Measurements from ENCODE around the gene RIBC2. TPM values are rescaled to one million over a fixed set of nuclear protein-coding genes. Genes with fewer than 3 reads are reported as not detected.

The RIBC2 gene
- total and polyA plus RNA-seq, 9 of the 15 experiments (the other 6 are each of a cell fraction or from before 2014, with no cell fraction given): not detected

DNA sequence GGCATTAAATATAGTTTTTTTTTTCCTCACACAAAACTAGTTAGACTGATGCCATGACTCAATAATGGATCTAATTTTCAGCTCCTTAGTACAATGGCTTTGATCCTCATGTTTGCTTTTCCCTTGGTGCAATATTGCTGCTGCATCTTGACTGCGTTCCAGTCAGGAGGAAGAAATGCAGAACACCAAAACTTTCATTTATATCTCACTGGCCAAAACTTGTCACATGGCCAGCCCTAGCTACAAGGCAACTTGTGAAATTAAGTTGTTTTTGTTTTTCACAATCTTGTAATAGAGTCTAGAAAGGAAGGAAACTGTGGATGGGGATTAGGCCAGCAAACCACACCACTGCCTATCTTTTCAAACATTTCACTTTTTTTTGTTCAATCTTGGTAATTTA is 36.8 kb upstream of the RIBC2 start (continued):
- no peak for TF ChIP-seq GATAD2B (IDR thresholded peaks at IDR 0.05; ENCODE audit: borderline replicate concordance)
- TF ChIP-seq, protein P1, sequence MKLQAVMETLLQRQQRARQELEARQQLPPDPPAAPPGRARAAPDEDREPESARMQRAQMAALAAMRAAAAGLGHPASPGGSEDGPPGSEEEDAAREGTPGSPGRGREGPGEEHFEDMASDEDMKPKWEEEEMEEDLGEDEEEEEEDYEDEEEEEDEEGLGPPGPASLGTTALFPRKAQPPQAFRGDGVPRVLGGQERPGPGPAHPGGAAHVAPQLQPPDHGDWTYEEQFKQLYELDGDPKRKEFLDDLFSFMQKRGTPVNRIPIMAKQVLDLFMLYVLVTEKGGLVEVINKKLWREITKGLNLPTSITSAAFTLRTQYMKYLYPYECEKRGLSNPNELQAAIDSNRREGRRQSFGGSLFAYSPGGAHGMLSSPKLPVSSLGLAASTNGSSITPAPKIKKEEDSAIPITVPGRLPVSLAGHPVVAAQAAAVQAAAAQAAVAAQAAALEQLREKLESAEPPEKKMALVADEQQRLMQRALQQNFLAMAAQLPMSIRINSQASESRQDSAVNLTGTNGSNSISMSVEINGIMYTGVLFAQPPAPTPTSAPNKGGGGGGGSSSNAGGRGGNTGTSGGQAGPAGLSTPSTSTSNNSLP (IDR thresholded peaks at IDR 0.05; ENCODE audit: borderline replicate concordance, low read depth, low read length): no peak
- TF ChIP-seq, protein P2, sequence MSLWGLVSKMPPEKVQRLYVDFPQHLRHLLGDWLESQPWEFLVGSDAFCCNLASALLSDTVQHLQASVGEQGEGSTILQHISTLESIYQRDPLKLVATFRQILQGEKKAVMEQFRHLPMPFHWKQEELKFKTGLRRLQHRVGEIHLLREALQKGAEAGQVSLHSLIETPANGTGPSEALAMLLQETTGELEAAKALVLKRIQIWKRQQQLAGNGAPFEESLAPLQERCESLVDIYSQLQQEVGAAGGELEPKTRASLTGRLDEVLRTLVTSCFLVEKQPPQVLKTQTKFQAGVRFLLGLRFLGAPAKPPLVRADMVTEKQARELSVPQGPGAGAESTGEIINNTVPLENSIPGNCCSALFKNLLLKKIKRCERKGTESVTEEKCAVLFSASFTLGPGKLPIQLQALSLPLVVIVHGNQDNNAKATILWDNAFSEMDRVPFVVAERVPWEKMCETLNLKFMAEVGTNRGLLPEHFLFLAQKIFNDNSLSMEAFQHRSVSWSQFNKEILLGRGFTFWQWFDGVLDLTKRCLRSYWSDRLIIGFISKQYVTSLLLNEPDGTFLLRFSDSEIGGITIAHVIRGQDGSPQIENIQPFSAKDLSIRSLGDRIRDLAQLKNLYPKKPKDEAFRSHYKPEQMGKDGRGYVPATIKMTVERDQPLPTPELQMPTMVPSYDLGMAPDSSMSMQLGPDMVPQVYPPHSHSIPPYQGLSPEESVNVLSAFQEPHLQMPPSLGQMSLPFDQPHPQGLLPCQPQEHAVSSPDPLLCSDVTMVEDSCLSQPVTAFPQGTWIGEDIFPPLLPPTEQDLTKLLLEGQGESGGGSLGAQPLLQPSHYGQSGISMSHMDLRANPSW (CRISPR knock-in tag; IDR thresholded peaks at IDR 0.05): no peak
- TF ChIP-seq POLR3G (IDR thresholded peaks at IDR 0.05; ENCODE audit: extremely low read depth, insufficient read length, insufficient replicate concordance): no peak
- TF ChIP-seq FIP1L1 (IDR thresholded peaks at IDR 0.05; ENCODE audit: low read depth, low read length, poor library complexity, severe bottlenecking): no peak
- TF ChIP-seq MYBL2 (IDR thresholded peaks at IDR 0.05; ENCODE audit: low read depth): no peak
- TF ChIP-seq MYBL2 (CRISPR knock-in tag; IDR thresholded peaks at IDR 0.05; ENCODE audit: borderline replicate concordance): no peak
- TF ChIP-seq, protein P3, sequence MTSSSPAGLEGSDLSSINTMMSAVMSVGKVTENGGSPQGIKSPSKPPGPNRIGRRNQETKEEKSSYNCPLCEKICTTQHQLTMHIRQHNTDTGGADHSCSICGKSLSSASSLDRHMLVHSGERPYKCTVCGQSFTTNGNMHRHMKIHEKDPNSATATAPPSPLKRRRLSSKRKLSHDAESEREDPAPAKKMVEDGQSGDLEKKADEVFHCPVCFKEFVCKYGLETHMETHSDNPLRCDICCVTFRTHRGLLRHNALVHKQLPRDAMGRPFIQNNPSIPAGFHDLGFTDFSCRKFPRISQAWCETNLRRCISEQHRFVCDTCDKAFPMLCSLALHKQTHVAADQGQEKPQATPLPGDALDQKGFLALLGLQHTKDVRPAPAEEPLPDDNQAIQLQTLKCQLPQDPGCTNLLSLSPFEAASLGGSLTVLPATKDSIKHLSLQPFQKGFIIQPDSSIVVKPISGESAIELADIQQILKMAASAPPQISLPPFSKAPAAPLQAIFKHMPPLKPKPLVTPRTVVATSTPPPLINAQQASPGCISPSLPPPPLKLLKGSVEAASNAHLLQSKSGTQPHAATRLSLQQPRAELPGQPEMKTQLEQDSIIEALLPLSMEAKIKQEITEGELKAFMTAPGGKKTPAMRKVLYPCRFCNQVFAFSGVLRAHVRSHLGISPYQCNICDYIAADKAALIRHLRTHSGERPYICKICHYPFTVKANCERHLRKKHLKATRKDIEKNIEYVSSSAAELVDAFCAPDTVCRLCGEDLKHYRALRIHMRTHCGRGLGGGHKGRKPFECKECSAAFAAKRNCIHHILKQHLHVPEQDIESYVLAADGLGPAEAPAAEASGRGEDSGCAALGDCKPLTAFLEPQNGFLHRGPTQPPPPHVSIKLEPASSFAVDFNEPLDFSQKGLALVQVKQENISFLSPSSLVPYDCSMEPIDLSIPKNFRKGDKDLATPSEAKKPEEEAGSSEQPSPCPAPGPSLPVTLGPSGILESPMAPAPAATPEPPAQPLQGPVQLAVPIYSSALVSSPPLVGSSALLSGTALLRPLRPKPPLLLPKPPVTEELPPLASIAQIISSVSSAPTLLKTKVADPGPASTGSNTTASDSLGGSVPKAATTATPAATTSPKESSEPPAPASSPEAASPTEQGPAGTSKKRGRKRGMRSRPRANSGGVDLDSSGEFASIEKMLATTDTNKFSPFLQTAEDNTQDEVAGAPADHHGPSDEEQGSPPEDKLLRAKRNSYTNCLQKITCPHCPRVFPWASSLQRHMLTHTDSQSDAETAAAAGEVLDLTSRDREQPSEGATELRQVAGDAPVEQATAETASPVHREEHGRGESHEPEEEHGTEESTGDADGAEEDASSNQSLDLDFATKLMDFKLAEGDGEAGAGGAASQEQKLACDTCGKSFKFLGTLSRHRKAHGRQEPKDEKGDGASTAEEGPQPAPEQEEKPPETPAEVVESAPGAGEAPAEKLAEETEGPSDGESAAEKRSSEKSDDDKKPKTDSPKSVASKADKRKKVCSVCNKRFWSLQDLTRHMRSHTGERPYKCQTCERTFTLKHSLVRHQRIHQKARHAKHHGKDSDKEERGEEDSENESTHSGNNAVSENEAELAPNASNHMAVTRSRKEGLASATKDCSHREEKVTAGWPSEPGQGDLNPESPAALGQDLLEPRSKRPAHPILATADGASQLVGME (CRISPR knock-in tag; IDR thresholded peaks at IDR 0.05): no peak
- no peak for TF ChIP-seq MIER1 (IDR thresholded peaks at IDR 0.05; ENCODE audit: low read depth)
- TF ChIP-seq ZNF174 (CRISPR knock-in tag; IDR thresholded peaks at IDR 0.05): no peak
- TF ChIP-seq, protein P4, sequence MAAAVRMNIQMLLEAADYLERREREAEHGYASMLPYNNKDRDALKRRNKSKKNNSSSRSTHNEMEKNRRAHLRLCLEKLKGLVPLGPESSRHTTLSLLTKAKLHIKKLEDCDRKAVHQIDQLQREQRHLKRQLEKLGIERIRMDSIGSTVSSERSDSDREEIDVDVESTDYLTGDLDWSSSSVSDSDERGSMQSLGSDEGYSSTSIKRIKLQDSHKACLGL (CRISPR knock-in tag; IDR thresholded peaks at IDR 0.05; ENCODE audit: borderline replicate concordance, poor library complexity, severe bottlenecking): no peak
- no peak for TF ChIP-seq MED1 (CRISPR knock-in tag; IDR thresholded peaks at IDR 0.05; ENCODE audit: borderline replicate concordance)
- TF ChIP-seq, protein P5, sequence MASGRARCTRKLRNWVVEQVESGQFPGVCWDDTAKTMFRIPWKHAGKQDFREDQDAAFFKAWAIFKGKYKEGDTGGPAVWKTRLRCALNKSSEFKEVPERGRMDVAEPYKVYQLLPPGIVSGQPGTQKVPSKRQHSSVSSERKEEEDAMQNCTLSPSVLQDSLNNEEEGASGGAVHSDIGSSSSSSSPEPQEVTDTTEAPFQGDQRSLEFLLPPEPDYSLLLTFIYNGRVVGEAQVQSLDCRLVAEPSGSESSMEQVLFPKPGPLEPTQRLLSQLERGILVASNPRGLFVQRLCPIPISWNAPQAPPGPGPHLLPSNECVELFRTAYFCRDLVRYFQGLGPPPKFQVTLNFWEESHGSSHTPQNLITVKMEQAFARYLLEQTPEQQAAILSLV (tag; IDR thresholded peaks at IDR 0.05): no peak
- TF ChIP-seq RBM22 (IDR thresholded peaks at IDR 0.05; ENCODE audit: low read depth, low read length, poor library complexity, severe bottlenecking): no peak
